ENCODE measurements around the gene SAPCD1. TPM values are rescaled to one million over a fixed set of nuclear protein-coding genes. Genes with fewer than 3 reads are reported as not detected.

The SAPCD1 gene
- total and polyA plus RNA-seq, 2 donors (not counting 3 experiments of a cell fraction or from before 2014, with no cell fraction given), result 1.6 to 11.7 TPM

DNA sequence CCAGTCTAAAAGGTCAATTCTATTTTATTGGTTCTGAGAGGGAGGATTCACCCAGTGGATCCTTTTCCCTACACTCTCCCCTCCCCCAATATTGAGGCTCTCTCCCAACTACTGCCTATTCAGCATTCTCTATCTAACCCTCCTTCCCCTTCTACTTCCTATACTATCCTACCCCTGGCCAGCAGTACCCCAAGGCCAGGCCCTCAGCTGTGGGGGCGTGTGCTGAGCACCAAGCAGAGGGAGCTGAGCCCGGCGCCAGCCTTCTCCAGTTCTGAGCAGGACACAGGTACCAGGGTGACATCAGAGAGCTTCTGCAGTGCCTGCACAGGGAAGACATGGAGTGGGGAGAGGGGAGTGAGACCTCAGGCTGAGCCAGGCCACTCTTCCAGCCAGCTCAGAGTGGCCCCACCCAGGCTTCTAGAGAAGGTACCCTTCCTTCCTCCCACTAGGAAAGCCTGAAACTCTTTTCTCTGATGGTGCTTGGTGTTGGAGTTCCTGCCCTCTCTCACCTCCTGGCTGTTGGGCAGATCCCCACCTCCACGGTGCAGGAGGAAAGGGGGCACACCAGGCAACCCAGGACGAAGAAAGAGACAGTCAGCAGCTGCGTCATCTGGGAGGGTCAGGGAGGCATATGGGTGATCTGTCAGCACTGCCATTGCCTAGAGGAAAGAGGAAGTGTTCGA is 35.3 kb upstream of the SAPCD1 start:
- peak; percentile 35 for FAIRE-seq
- DNase-seq (ENCODE audit: low read depth, low spot score), result no peak
- Histone ChIP-seq H3K4me3 (replicated peaks in 1 of 3; ENCODE audit: insufficient read depth in 1 of 3, low read depth in 1 of 3, low read length in 3 of 3) (no peak overlapping the region), H3K4me1 (ENCODE audit: control insufficient read depth, extremely low read depth, insufficient read depth, low read length) (peaks cover 28% of the 10 kb centered on the region), H3K27ac (ENCODE audit: insufficient read depth, low read depth, low read length) (no peak overlapping the region), H3K36me3 (ENCODE audit: control insufficient read depth in 2 of 2, extremely low read depth in 1 of 2, insufficient read depth in 2 of 2, low read length in 2 of 2) (peaks cover 16 to 25% of the 10 kb centered on the region in 2 experiments), H3K27me3 (ENCODE audit: control insufficient read depth in 2 of 2, insufficient read depth in 2 of 2, low read length in 2 of 2) (no peaks in the 10 kb centered on the region), H3K9ac (replicated peaks; ENCODE audit: extremely low read depth, insufficient read depth, low read length) (no peak overlapping the region), H3K9me3 (replicated peaks; ENCODE audit: control insufficient read depth, insufficient read depth, low read length) (no peaks in the 10 kb centered on the region), H3K4me2 (ENCODE audit: insufficient read depth, low read length) (no peak overlapping the region), H3K9me1 (replicated peaks; ENCODE audit: control insufficient read depth, extremely low read depth, insufficient read depth, low read length) (no peaks in the 10 kb centered on the region), H2AFZ (ENCODE audit: low read depth, low read length) (no peak overlapping the region), H3K79me2 (ENCODE audit: control insufficient read depth, insufficient read depth, low read length) (peaks cover 2% of the 10 kb centered on the region), H4K20me1 (replicated peaks; ENCODE audit: control insufficient read depth, extremely low read depth, insufficient read depth, low read length) (no peaks in the 10 kb centered on the region)
- no TSS peak for BruUV-seq (replicated peaks)
- intact Hi-C loops (cut with micrococcal nuclease), result no loop called here
- dilution Hi-C loops (cut with MboI; ENCODE audit: extremely low pct_ligation_motif_present, low sequenced_read_pairs), result no loop called here
- TF ChIP-seq JUN (IDR thresholded peaks at IDR 0.05; ENCODE audit: borderline replicate concordance, insufficient read depth, insufficient read length, low read depth) (no peak), MYC (IDR thresholded peaks at IDR 0.05; ENCODE audit: low read depth, low read length) (no peak), POLR2A (IDR thresholded peaks at IDR 0.05; ENCODE audit: low read depth, low read length) (no peak), POLR2AphosphoS5 (IDR thresholded peaks at IDR 0.05; ENCODE audit: insufficient read depth, low read depth, low read length) (no peak), FOS (IDR thresholded peaks at IDR 0.05; ENCODE audit: borderline replicate concordance, insufficient read depth, low read length) (no peak), EZH2 (IDR thresholded peaks at IDR 0.05; ENCODE audit: borderline replicate concordance, low read depth, low read length, severe bottlenecking) (no peak), GATA2 (IDR thresholded peaks at IDR 0.05; ENCODE audit: insufficient read depth, insufficient read length, low read depth, low read length) (no peak)
- TF ChIP-seq, protein P1, sequence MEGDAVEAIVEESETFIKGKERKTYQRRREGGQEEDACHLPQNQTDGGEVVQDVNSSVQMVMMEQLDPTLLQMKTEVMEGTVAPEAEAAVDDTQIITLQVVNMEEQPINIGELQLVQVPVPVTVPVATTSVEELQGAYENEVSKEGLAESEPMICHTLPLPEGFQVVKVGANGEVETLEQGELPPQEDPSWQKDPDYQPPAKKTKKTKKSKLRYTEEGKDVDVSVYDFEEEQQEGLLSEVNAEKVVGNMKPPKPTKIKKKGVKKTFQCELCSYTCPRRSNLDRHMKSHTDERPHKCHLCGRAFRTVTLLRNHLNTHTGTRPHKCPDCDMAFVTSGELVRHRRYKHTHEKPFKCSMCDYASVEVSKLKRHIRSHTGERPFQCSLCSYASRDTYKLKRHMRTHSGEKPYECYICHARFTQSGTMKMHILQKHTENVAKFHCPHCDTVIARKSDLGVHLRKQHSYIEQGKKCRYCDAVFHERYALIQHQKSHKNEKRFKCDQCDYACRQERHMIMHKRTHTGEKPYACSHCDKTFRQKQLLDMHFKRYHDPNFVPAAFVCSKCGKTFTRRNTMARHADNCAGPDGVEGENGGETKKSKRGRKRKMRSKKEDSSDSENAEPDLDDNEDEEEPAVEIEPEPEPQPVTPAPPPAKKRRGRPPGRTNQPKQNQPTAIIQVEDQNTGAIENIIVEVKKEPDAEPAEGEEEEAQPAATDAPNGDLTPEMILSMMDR (IDR thresholded peaks at IDR 0.05; ENCODE audit: extremely low read depth in 1 of 2, insufficient read depth in 1 of 2, low read depth in 1 of 2, low read length in 2 of 2), result no peak
- TF ChIP-seq, protein P2, sequence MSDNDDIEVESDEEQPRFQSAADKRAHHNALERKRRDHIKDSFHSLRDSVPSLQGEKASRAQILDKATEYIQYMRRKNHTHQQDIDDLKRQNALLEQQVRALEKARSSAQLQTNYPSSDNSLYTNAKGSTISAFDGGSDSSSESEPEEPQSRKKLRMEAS (IDR thresholded peaks at IDR 0.05; ENCODE audit: insufficient read depth, insufficient read length), result no peak
- CTCF ChIA-PET, result interaction anchor here (1.0 to 5.4 kb wide), 3 partner anchors 24 to 69 kb away, joined by 3 to 42 read pairs (median 4); partner anchors contain the start of genes ABHD16A and VARS1
- POLR2A ChIA-PET, result no interaction called here

All from endothelial cell of umbilical vein (primary cell).